D721Med (cell line): ENCODE measurements around the gene EEF1E1.

Source experiments
- DNase-seq: peaks from one replicate; pipeline ENCODE4 v3.0.0; 2011; ENCODE audit warnings: low spot score; ENCODE audit not compliant: insufficient read length
- FAIRE-seq: peaks from 2 replicates; lab custom pipeline; 2011; peaks lifted over from hg19 to GRCh38; lab: Jason Lieb, UNC
- CTCF ChIP-seq: IDR thresholded peaks from 2 replicates; pipeline ENCODE4 v1.5.1; 2012; ENCODE audit warnings: mild to moderate bottlenecking, control low read depth; ENCODE audit not compliant: insufficient read depth; ENCODE audit errors: missing control alignments

The EEF1E1 gene

GRCh38 chr6:8073758-8074157 lies 28.6 kb downstream of the EEF1E1 start:
- no peak for DNase-seq
- no peak for TF ChIP-seq CTCF
- no peak for FAIRE-seq

- FAIRE-seq (no peak), DNase-seq (no peak)
- TF ChIP-seq CTCF = no peak
Observed at GRCh38 chr6:8070718-8071117, 31.6 kb downstream of the EEF1E1 start.

- no peak for DNase-seq
- no peak for TF ChIP-seq CTCF
- FAIRE-seq = no peak
Observed at GRCh38 chr6:8069631-8070284, 32.6 kb downstream of the EEF1E1 start.

GRCh38 chr6:8069151-8069550 lies 33.2 kb downstream of the EEF1E1 start:
- FAIRE-seq = no peak

GRCh38 chr6:8066108-8066507 lies 36.2 kb downstream of the EEF1E1 start:
- no peak for FAIRE-seq
- no peak for DNase-seq
- no peak for TF ChIP-seq CTCF

More at GRCh38 chr6:8069151-8069550, 33.2 kb downstream of the EEF1E1 start:
- no peak for DNase-seq
- TF ChIP-seq CTCF = no peak

- FAIRE-seq (no peak), DNase-seq (no peak)
- TF ChIP-seq CTCF = no peak
Observed at GRCh38 chr6:8065519-8065911, 36.8 kb downstream of the EEF1E1 start.
